Spleen (tissue), 11 donors: Measurements from ENCODE around the gene EGFLAM. TPM values are rescaled to one million over a fixed set of nuclear protein-coding genes. Genes with fewer than 3 reads are reported as not detected.
"Not testable (repeated sequence)": the region's sequence is repeated elsewhere in the genome, so short reads cannot be mapped to it uniquely, and the experiment has no call there.

Experiments
- DNase-seq: peaks from one replicate; pipeline ENCODE4 v3.0.0-alpha.2; 2020
- H3K27ac ChIP-seq, 8 donors: fragments of 200-600 bp; sonication (generic) in 7 of 8; 1 replicate in 4 of 8; 2 replicates in 4 of 8; pipeline versions ENCODE4 v1.5.0 to v1.8.0; 2016 to 2021; ENCODE audit warnings: inconsistent platforms in 4 of 8, mild to moderate bottlenecking in 4 of 8, moderate library complexity in 1 of 8
- H3K27me3 ChIP-seq, 7 donors: fragments of 200-600 bp; sonication (generic) in 6 of 7; replicated peaks in 1 of 7; 1 replicate in 4 of 7; 2 replicates in 3 of 7; pipeline versions ENCODE4 v1.5.0 to v1.8.0; 2016 to 2021; ENCODE audit warnings: inconsistent platforms in 3 of 7, mild to moderate bottlenecking in 1 of 7
- H3K36me3 ChIP-seq, 6 donors: fragments of 200-600 bp; sonication (generic) in 5 of 6; 1 replicate in 4 of 6; 2 replicates in 2 of 6; pipeline versions ENCODE4 v1.5.0 to v1.8.0; 2016 to 2021; ENCODE audit warnings: inconsistent platforms in 2 of 6
- H3K4me1 ChIP-seq, 6 donors: fragments of 200-600 bp; sonication (generic) in 5 of 6; 1 replicate in 3 of 6; 2 replicates in 3 of 6; pipeline versions ENCODE4 v1.5.0 to v1.8.0; 2016 to 2021; ENCODE audit warnings: inconsistent platforms in 3 of 6
- H3K4me3 ChIP-seq, 8 donors: fragments of 200-600 bp; sonication (generic) in 7 of 8; 1 replicate in 4 of 8; 2 replicates in 4 of 8; pipeline versions ENCODE4 v1.5.0 to v1.8.0; 2016 to 2021; ENCODE audit warnings: inconsistent platforms in 4 of 8, mild to moderate bottlenecking in 4 of 8, moderate library complexity in 2 of 8
- H3K9me3 ChIP-seq, 8 donors: fragments of 200-600 bp; sonication (generic) in 7 of 8; 1 replicate in 4 of 8; 2 replicates in 4 of 8; pipeline versions ENCODE4 v1.5.0 to v1.8.0; 2016 to 2021; ENCODE audit warnings: inconsistent platforms in 4 of 8
- POLR2A ChIP-seq, 3 donors: fragments of 450-650 bp; IDR thresholded peaks; one replicate each; pipeline ENCODE4 v1.5.1; 2017; ENCODE audit warnings: antibody characterized with exemption in 3 of 3, mild to moderate bottlenecking in 1 of 3
- POLR2AphosphoS5 ChIP-seq, 3 donors: sonication (generic); formaldehyde crosslinking; IDR thresholded peaks; one replicate each; pipeline ENCODE4 v1.5.1; 2017; ENCODE audit warnings: antibody characterized with exemption in 3 of 3
- WGBS, 5 donors: extraction: QIAGEN DNeasy Blood & Tissue Kit in 3 of 5; methylation state at CpG; one replicate each; pipeline versions ENCODE4 v1.1.5 to v1.1.7; 2013 to 2018; 5-methylcytosine and 5-hydroxymethylcytosine counted together
- intact Hi-C: fragments of 100-400 bp; cut with DNase I; formaldehyde crosslinking; loops from one replicate; pipeline ENCODE4 v1.15.0; 2023; ENCODE audit warnings: low total_unique reads
- polyA plus RNA-seq, 3 donors: library from polyadenylated mRNA; stranded (reverse); fragments of 200-250 nt; gene quantifications; one replicate each; pipeline ENCODE4 v1.2.1, GENCODE V29; 2013
- total RNA-seq, 7 donors: library from RNA; depleted of rRNA in 3 of 7; stranded (reverse); fragments of >200 nt in 3 of 7; fragmentation: NEBNext Ultra II Directional in 4 of 7; extraction: Animal tissue kit (Norgen Biotek cat#: 25700) in 4 of 7; gene quantifications; one replicate each; pipeline versions ENCODE4 v1.1.0 to v1.2.1, GENCODE V29; 2016 to 2021
- TF ChIP-seq, protein P1 (sequence below), 11 experiments: fragments of 200-600 bp in 7 of 11; fragments of 450-650 bp in 4 of 11; sonication (generic) in 4 of 11; IDR thresholded peaks in 8 of 11; conservative IDR thresholded peaks in 3 of 11; 1 replicate in 7 of 11; 2 replicates in 4 of 11; pipeline versions ENCODE4 v1.4.0 to v1.8.0; 2016 to 2021; ENCODE audit warnings: antibody characterized with exemption in 11 of 11, inconsistent platforms in 4 of 11, mild to moderate bottlenecking in 1 of 11
- donor health status: healthy with polysubstance abuse.
- donor health status: DM: no; HTN: no; CAD: no; lungs with moderate emphysema.
- donor health status: DM: no; HTN: no; CAD: no.
- donor health status: Bipolar disorder and iron deficiency.
- donor health status: healthy.
- donor health status: DM: no; HTN: no; CAD: no.
- donor health status: DM: yes; HTN: yes; CAD: no.

The EGFLAM gene
- total and polyA plus RNA-seq, 10 donors, result 6.0 to 16.8 (median 10.9) TPM

DNA sequence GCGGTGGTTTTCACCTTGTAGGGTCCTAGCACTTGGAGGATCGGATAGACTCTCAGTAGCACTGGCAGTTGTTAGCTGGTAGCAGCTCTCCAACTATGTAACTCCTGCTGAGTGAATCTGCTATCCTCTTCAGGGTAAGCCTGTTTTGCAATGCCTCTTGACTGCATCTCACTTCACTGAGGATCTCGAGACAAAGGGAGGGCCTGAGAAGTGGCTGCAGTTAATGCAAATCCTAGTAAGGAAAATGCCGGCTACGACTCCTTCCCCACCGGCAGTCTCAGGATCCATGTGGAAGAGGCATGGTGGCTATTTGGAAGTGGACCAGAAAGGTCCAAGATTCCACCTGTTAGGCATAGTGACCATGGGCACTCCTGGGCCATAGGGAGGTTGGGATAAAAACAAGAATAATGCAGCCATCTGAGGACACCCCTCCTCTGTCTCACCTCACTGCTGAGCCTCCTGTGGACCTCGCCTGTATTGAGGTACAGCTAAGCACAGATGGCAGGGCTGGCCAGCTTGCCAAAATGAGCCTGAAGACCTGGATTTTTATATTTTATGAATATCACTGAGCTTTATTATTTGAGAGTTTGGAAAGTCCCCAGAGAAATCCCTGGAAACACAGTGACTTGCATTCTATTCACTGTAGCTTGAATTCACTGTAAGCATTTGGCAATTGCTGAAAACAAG, 152.1 kb downstream of the EGFLAM start:
- Histone ChIP-seq H3K36me3 (no peaks in the 10 kb centered on the region), H3K4me1 (no peaks in the 10 kb centered on the region), H3K27ac (no peak overlapping the region), H3K9me3 (no peaks in the 10 kb centered on the region), H3K27me3 (peaks cover 0 to 21% (median 0%) of the 10 kb centered on the region in 7 donors), H3K4me3 (no peak overlapping the region)
- DNase-seq, result no peak
- 84 to 89% (median 87%) methylated on average over 7 of the region's 7 CpGs for WGBS, 5 donors
- intact Hi-C loops, result no loop called here
- TF ChIP-seq POLR2A (IDR thresholded peaks at IDR 0.05) (no peak), POLR2AphosphoS5 (IDR thresholded peaks at IDR 0.05) (no peak)
- TF ChIP-seq, protein P1, sequence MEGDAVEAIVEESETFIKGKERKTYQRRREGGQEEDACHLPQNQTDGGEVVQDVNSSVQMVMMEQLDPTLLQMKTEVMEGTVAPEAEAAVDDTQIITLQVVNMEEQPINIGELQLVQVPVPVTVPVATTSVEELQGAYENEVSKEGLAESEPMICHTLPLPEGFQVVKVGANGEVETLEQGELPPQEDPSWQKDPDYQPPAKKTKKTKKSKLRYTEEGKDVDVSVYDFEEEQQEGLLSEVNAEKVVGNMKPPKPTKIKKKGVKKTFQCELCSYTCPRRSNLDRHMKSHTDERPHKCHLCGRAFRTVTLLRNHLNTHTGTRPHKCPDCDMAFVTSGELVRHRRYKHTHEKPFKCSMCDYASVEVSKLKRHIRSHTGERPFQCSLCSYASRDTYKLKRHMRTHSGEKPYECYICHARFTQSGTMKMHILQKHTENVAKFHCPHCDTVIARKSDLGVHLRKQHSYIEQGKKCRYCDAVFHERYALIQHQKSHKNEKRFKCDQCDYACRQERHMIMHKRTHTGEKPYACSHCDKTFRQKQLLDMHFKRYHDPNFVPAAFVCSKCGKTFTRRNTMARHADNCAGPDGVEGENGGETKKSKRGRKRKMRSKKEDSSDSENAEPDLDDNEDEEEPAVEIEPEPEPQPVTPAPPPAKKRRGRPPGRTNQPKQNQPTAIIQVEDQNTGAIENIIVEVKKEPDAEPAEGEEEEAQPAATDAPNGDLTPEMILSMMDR (IDR thresholded peaks at IDR 0.05 in 8 of 11, conservative IDR thresholded peaks at IDR 0.05 in 3 of 11), result no peak

DNA sequence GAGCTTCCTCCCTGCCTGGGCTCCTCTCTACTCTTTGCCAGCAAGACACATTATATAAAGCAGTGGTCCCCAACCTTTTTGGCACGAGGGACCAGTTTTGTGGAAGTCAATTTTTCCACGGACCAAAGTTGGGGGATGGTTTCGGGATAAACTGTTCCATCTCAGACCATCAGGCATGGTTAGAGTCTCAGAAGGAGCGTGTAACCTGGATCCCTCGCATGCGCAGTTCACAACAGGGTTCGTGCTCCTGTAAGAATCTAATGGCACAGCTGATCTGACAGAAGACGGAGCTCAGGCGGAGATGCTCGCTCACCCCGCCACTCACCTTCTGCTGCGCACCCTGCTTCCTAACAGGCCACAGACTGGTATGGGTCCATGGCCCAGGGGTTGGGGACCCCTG, 155.3 kb downstream of the EGFLAM start:
- Histone ChIP-seq H3K9me3 (no peaks in the 10 kb centered on the region), H3K27ac (no peak overlapping the region), H3K27me3 (peaks cover 0 to 22% (median 0%) of the 10 kb centered on the region in 7 donors), H3K4me3 (no peak overlapping the region), H3K36me3 (no peaks in the 10 kb centered on the region), H3K4me1 (no peaks in the 10 kb centered on the region)
- WGBS, 5 donors, result 81 to 92% (median 90%) methylated on average over 12 of the region's 12 CpGs
- intact Hi-C loops, result no loop called here
- DNase-seq, result no peak
- TF ChIP-seq POLR2AphosphoS5 (IDR thresholded peaks at IDR 0.05), result no peak
- TF ChIP-seq, protein P1 (IDR thresholded peaks at IDR 0.05 in 8 of 11, conservative IDR thresholded peaks at IDR 0.05 in 3 of 11), result no peak
- no peak for TF ChIP-seq POLR2A (IDR thresholded peaks at IDR 0.05)

DNA sequence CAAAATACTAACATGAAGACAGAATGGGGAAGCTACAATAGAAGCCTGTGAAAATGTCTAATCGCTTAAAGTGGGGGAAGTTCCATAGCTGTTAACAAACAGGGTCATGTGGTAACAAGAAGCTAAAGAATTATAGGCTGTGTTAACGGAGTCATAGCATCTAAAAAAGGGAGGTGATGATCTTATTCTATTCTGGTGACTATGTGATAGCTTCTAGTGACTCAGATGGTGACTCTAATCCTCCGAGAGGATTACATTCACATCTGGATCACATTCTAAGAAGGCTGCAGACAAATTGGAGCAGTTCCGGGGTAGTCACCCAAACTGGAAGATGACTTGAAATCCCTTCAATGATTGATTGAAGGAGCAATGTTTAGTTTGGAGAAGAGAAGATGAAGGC, 156.0 kb downstream of the EGFLAM start:
- H3K4me3 ChIP-seq, result no peak overlapping the region
- intact Hi-C loops, result no loop called here
- no peaks in the 10 kb centered on the region for H3K36me3 ChIP-seq
- no peak for DNase-seq
- 70 to 82% (median 76%) methylated on average over 4 of the region's 4 CpGs for WGBS, 5 donors
- no peak for TF ChIP-seq POLR2AphosphoS5 (IDR thresholded peaks at IDR 0.05)
- TF ChIP-seq, protein P1 (IDR thresholded peaks at IDR 0.05 in 8 of 11, conservative IDR thresholded peaks at IDR 0.05 in 3 of 11), result no peak
- no peak overlapping the region for H3K27ac ChIP-seq
- H3K4me1 ChIP-seq, result no peaks in the 10 kb centered on the region
- no peaks in the 10 kb centered on the region for H3K9me3 ChIP-seq
- peaks cover 0 to 22% (median 0%) of the 10 kb centered on the region in 7 donors for H3K27me3 ChIP-seq

DNA sequence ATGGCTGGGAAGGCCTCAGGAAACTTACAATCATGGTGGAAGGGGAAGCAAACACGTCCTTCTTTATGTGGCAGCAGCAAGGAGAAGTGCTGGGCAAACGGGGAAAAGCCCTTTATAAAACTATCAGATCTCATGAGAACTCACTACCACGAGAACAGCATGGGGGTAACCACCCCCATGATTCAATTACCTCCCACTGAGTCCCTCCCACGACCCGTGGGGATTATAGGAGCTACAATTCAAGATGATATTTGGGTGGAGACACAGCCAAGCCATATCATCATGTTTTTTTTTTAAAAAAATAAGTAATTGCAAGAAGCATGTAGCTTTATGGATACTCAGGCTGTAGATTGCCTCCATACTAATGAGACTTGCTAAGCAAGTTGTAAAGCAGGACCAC, 157.4 kb downstream of the EGFLAM start:
- H3K27ac ChIP-seq, H3K36me3 ChIP-seq, DNase-seq, H3K4me3 ChIP-seq, H3K4me1 ChIP-seq, H3K9me3 ChIP-seq, intact Hi-C loops: not testable (repeated sequence)
- peaks cover 0 to 22% (median 0%) of the 10 kb centered on the region in 7 donors for H3K27me3 ChIP-seq
- 55 to 72% (median 69%) methylated on average over 5 of the region's 5 CpGs for WGBS, 5 donors
